Ascending aorta (tissue), 2 donors: ENCODE data around the gene SSR1. TPM values are rescaled to one million over a fixed set of nuclear protein-coding genes. Genes with fewer than 3 reads are reported as not detected.
"Not testable (repeated sequence)": the region's sequence is repeated elsewhere in the genome, so short reads cannot be mapped to it uniquely, and the experiment has no call there.

Experiments used
- DNase-seq, 2 donors: peaks; one replicate each; pipeline ENCODE4 v3.0.0-alpha.2; 2019; ENCODE audit warnings: low spot score in 2 of 2
- H3K27ac ChIP-seq, 2 donors: fragments of 200-600 bp; sonication (generic); one replicate each; pipeline ENCODE4 v1.5.1; 2016 to 2017; ENCODE audit warnings: mild to moderate bottlenecking in 1 of 2
- H3K27me3 ChIP-seq: fragments of 200-600 bp; sonication (generic); one replicate; pipeline ENCODE4 v1.5.1; 2017
- H3K36me3 ChIP-seq, 2 donors: fragments of 200-600 bp; sonication (generic); one replicate each; pipeline ENCODE4 v1.5.1; 2016
- H3K4me1 ChIP-seq, 2 donors: fragments of 200-600 bp; sonication (generic); one replicate each; pipeline ENCODE4 v1.5.1; 2016 to 2017; ENCODE audit warnings: mild to moderate bottlenecking in 1 of 2
- H3K4me3 ChIP-seq, 2 donors: fragments of 200-600 bp; sonication (generic); one replicate each; pipeline ENCODE4 v1.5.1; 2016 to 2017; ENCODE audit warnings: mild to moderate bottlenecking in 1 of 2
- H3K9me3 ChIP-seq, 2 donors: fragments of 200-600 bp; sonication (generic); one replicate each; pipeline ENCODE4 v1.5.1; 2016
- CTCF ChIP-seq, 3 experiments: fragments of 200-600 bp in 2 of 3; fragments of 450-650 bp in 1 of 3; sonication (generic) in 2 of 3; IDR thresholded peaks; one replicate each; pipeline ENCODE4 v1.5.1; 2016 to 2019; ENCODE audit warnings: antibody characterized with exemption in 3 of 3, mild to moderate bottlenecking in 1 of 3, moderate library complexity in 1 of 3
- intact Hi-C: fragments of 100-400 bp; cut with DNase I; formaldehyde crosslinking; loops from one replicate; pipeline ENCODE4 v1.15.1; 2023
- total RNA-seq: library from RNA; depleted of rRNA; stranded (reverse); fragments of >200 nt; gene quantifications from one replicate; pipeline ENCODE4 v1.1.0, GENCODE V29; 2016

Gene SSR1
- total RNA-seq, 1 donor from 2014 or later: 46.4 TPM

- no peak for TF ChIP-seq CTCF (IDR thresholded peaks at IDR 0.05)
- DNase-seq: no peak
- no peaks in the 10 kb centered on the region for H3K36me3 ChIP-seq
- no peak overlapping the region for H3K4me3 ChIP-seq
- no peaks in the 10 kb centered on the region for H3K9me3 ChIP-seq
- H3K4me1 ChIP-seq: no peaks in the 10 kb centered on the region
- intact Hi-C loops: no loop called here
- no peak overlapping the region for H3K27ac ChIP-seq
- no peaks in the 10 kb centered on the region for H3K27me3 ChIP-seq
Measured at GRCh38 chr6:7341271-7341670, 28.3 kb upstream of the SSR1 start.

- intact Hi-C loops: not testable (repeated sequence)
Measured at GRCh38 chr6:7339007-7339732, 26.2 kb upstream of the SSR1 start.

GRCh38 chr6:7338031-7338430, 25.0 kb upstream of the SSR1 start:
- Histone ChIP-seq H3K36me3 (no peaks in the 10 kb centered on the region), H3K9me3 (no peaks in the 10 kb centered on the region), H3K27ac (no peak overlapping the region), H3K4me1 (no peaks in the 10 kb centered on the region), H3K27me3 (no peaks in the 10 kb centered on the region), H3K4me3 (no peak overlapping the region)
- intact Hi-C loops: no loop called here
- no peak for DNase-seq
- TF ChIP-seq CTCF (IDR thresholded peaks at IDR 0.05): no peak

More at GRCh38 chr6:7339007-7339732, 26.2 kb upstream of the SSR1 start:
- not testable (repeated sequence) for H3K27ac ChIP-seq, H3K9me3 ChIP-seq, H3K4me1 ChIP-seq, H3K27me3 ChIP-seq, H3K36me3 ChIP-seq, DNase-seq, H3K4me3 ChIP-seq
- TF ChIP-seq CTCF (IDR thresholded peaks at IDR 0.05): peak in 2 of 3 experiments; percentile 5 to 12

GRCh38 chr6:7335519-7335918, 22.5 kb upstream of the SSR1 start:
- DNase-seq: no peak
- no peaks in the 10 kb centered on the region for H3K36me3 ChIP-seq
- H3K4me3 ChIP-seq: no peak overlapping the region
- intact Hi-C loops: no loop called here
- H3K27ac ChIP-seq: no peak overlapping the region
- no peaks in the 10 kb centered on the region for H3K9me3 ChIP-seq
- H3K4me1 ChIP-seq: no peaks in the 10 kb centered on the region
- H3K27me3 ChIP-seq: no peaks in the 10 kb centered on the region
- TF ChIP-seq CTCF (IDR thresholded peaks at IDR 0.05): no peak

- H3K27ac ChIP-seq: no peak overlapping the region
- H3K36me3 ChIP-seq: no peaks in the 10 kb centered on the region
- H3K4me1 ChIP-seq: no peaks in the 10 kb centered on the region
- no peaks in the 10 kb centered on the region for H3K27me3 ChIP-seq
- no peak for DNase-seq
- intact Hi-C loops: no loop called here
- TF ChIP-seq CTCF (IDR thresholded peaks at IDR 0.05): no peak
- H3K9me3 ChIP-seq: no peaks in the 10 kb centered on the region
- no peak overlapping the region for H3K4me3 ChIP-seq
Measured at GRCh38 chr6:7334685-7335084, 21.7 kb upstream of the SSR1 start.
